Caco-2 (cell line): Measurements from ENCODE around the gene ALDH1A1. TPM values are rescaled to one million over a fixed set of nuclear protein-coding genes. Genes with fewer than 3 reads are reported as not detected.

Experiments used
- Bru-seq: library from RNA; stranded (reverse); fragments of 400-500 nt; gene quantifications from one replicate; lab custom pipeline; 2021; lab: Mats Ljungman, UMichigan
- BruChase-seq, 2 experiments: library from RNA; stranded (reverse); fragments of 400-500 nt; gene quantifications; one replicate each; lab custom pipeline; 2021; lab: Mats Ljungman, UMichigan
- BruUV-seq: library from RNA; stranded (reverse); fragments of 400-500 nt; replicated peaks from 2 replicates; lab custom pipeline; 2021; lab: Mats Ljungman, UMichigan
- CTCF ChIA-PET: fragments of 300-600 bp; sonication (Branson Sonifier 250); formaldehyde crosslinking; loops from one replicate; lab custom pipeline; 2022; ENCODE audit warnings: antibody characterized with exemption; lab: Charles Lee
- POLR2A ChIA-PET: fragments of 300-600 bp; sonication (Branson Sonifier 250); formaldehyde crosslinking; loops from one replicate; lab custom pipeline; 2022; ENCODE audit warnings: antibody characterized with exemption; lab: Charles Lee
- DNase-seq, 2 experiments: peaks; one replicate each; pipeline versions ENCODE4 v3.0.0 to v3.0.0-alpha.2; 2020 to 2022
- H3K27me3 ChIP-seq: replicated peaks from 2 replicates; pipeline ENCODE4 v1.6.0; 2011; ENCODE audit warnings: low read length; ENCODE audit not compliant: control insufficient read depth, insufficient read depth
- H3K36me3 ChIP-seq: 2 replicates; pipeline ENCODE4 v1.5.1; 2011; ENCODE audit warnings: low read length; ENCODE audit not compliant: control insufficient read depth, insufficient read depth
- H3K4me1 ChIP-seq: fragments of 250-450 bp; sonication (Bioruptor Pico); 2 replicates; pipeline ENCODE4 v1.5.1; 2020; ENCODE audit warnings: mild to moderate bottlenecking
- H3K4me3 ChIP-seq: 2 replicates; pipeline ENCODE4 v1.5.1; 2011; ENCODE audit warnings: low read depth, mild to moderate bottlenecking, control low read depth, low read length
- H3K9me3 ChIP-seq: fragments of 250-450 bp; sonication (Bioruptor Pico); 2 replicates; pipeline ENCODE4 v1.5.1; 2020; ENCODE audit warnings: mild to moderate bottlenecking, moderate library complexity
- H3K27ac Mint-ChIP-seq: one replicate; pipeline ENCODE4 v1.8.0; 2022; ENCODE audit warnings: mixed read lengths; ENCODE audit not compliant: unreplicated experiment
- H3K27me3 Mint-ChIP-seq: one replicate; pipeline ENCODE4 v1.8.0; 2022; ENCODE audit warnings: mixed read lengths; ENCODE audit not compliant: insufficient read depth, unreplicated experiment
- H3K36me3 Mint-ChIP-seq: one replicate; pipeline ENCODE4 v1.8.0; 2022; ENCODE audit warnings: mild to moderate bottlenecking, mixed read lengths; ENCODE audit not compliant: insufficient read depth, unreplicated experiment
- H3K4me1 Mint-ChIP-seq: one replicate; pipeline ENCODE4 v1.8.0; 2022; ENCODE audit warnings: low read depth, mixed read lengths; ENCODE audit not compliant: unreplicated experiment
- H3K4me3 Mint-ChIP-seq: one replicate; pipeline ENCODE4 v1.8.0; 2022; ENCODE audit warnings: mild to moderate bottlenecking, moderate library complexity, mixed read lengths; ENCODE audit not compliant: unreplicated experiment
- H3K9me3 Mint-ChIP-seq: one replicate; pipeline ENCODE4 v1.8.0; 2022; ENCODE audit warnings: mixed read lengths; ENCODE audit not compliant: unreplicated experiment
- CTCF ChIP-seq, 2 experiments: fragments of 200-600 bp in 1 of 2; IDR thresholded peaks; 1 replicate in 1 of 2; 2 replicates in 1 of 2; pipeline versions ENCODE4 v1.5.1 to v1.8.0; 2011 to 2022; ENCODE audit warnings: antibody characterized with exemption in 1 of 2, control low read depth in 1 of 2, inconsistent platforms in 1 of 2, low read depth in 1 of 2, low read length in 1 of 2, mild to moderate bottlenecking in 1 of 2, moderate library complexity in 1 of 2; ENCODE audit not compliant: insufficient read depth in 1 of 2, severe bottlenecking in 1 of 2, unreplicated experiment in 1 of 2
- intact Hi-C: fragments of 100-400 bp; cut with micrococcal nuclease; formaldehyde crosslinking; loops from one replicate; pipeline ENCODE4 v1.10.0; 2022; ENCODE audit not compliant: unreplicated experiment
- long read RNA-seq: library from polyadenylated mRNA; stranded (forward); transcript quantifications from one replicate; pipeline ENCODE4 v2.0.0, GENCODE V29; 2022
- total RNA-seq: library from RNA; stranded (reverse); gene quantifications from 2 replicates; pipeline ENCODE4 v1.2.3, GENCODE V29; 2022

The ALDH1A1 gene
- 104 and 119 TPM in 2 replicates for total RNA-seq
- percentile 69 among the genes with signal in this experiment for Bru-seq, nascent RNA
- BruChase-seq, experiment 1, labeled RNA remaining after a 2-hour chase, result percentile 65 among the genes with signal in this experiment
- percentile 75 among the genes with signal in this experiment for BruChase-seq, experiment 2, labeled RNA remaining after a 6-hour chase
- long read RNA-seq, transcript ALDH1A1-201 (13 exons, 2,107 nt), result major isoform, 202 of 222 reads
- long read RNA-seq, partial matches to known transcripts, result 9 of 222 reads
- long read RNA-seq, other reads (novel, unspliced or antisense), result 11 of 222 reads

DNA sequence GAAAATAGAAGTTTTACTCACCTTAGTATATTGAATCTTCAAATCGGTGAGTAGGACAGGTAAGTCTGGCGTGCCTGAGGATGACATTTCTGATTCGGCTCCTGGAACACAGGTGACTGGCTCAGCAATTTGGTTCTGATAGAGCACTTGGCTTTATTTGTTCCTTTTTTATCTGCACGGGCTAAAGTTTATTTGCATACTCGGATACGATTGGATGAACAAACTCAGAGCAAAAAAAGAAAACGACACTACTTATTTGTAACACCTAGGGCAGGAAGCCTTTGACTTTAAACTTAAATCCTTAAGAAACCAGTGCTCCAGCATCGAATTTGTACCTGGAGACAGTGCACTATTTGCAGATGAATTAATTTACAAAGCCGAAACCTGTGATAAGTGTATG lies at the start of gene ALDH1A1:
ALDH1A1 (minus strand) TSS at position 140 of the 400 bp plus-strand sequence; CDS start at position 87, 53 bp downstream.
- BruUV-seq, result no TSS peak

DNA sequence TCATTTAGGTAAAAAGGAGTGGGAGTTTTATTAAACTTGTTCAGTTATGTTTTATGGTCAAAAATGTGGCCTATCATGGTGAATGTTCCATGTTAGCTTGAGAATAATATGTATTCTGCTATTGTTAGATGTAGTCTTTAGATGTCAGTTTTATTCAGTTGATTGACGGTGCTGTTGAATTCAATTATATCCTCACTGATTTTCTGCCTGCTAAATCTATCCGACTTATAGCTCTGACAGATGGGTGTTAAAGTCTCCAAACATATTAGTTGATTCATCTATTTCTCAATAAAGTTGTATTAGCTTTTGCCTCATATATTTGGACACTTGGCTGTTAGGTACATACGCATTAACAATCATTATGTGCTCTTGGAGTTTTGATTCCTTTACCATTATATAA lies 49.0 kb upstream of the ALDH1A1 start:
- no peak for DNase-seq
- Histone ChIP-seq H3K36me3 (no peaks in the 10 kb centered on the region), H3K4me3 (no peak overlapping the region), H3K4me1 (peaks cover 2% of the 10 kb centered on the region; the same call in 1 of the 2 replicates), H3K27me3 (no peaks in the 10 kb centered on the region), H3K9me3 (no peaks in the 10 kb centered on the region)
- intact Hi-C loops, result no loop called here
- CTCF ChIA-PET, result no interaction called here
- no peaks in the 10 kb centered on the region for H3K4me1 Mint-ChIP-seq
- TF ChIP-seq CTCF (IDR thresholded peaks at IDR 0.05; ENCODE audit: insufficient read depth in 1 of 2, low read depth in 1 of 2, low read length in 1 of 2, severe bottlenecking in 1 of 2, unreplicated experiment in 1 of 2), result no peak
- H3K4me3 Mint-ChIP-seq, result no peak overlapping the region
- POLR2A ChIA-PET, result no interaction called here
- H3K27ac Mint-ChIP-seq, result no peak overlapping the region
- no peaks in the 10 kb centered on the region for H3K36me3 Mint-ChIP-seq
- no peaks in the 10 kb centered on the region for H3K9me3 Mint-ChIP-seq
- BruUV-seq, result no TSS peak
- H3K27me3 Mint-ChIP-seq, result no peaks in the 10 kb centered on the region

More for the DNA sequence above, at the start of gene ALDH1A1:
- H3K9me3 ChIP-seq, result no peaks in the 10 kb centered on the region
- no peaks in the 10 kb centered on the region for H3K27me3 ChIP-seq
- intact Hi-C loops, result loop anchor here (1.0 to 5.0 kb wide), 2 partner anchors 30 to 81 kb away; no protein-coding TSS in a partner anchor
- no peaks in the 10 kb centered on the region for H3K9me3 Mint-ChIP-seq
- no peaks in the 10 kb centered on the region for H3K36me3 Mint-ChIP-seq
- TF ChIP-seq CTCF (IDR thresholded peaks at IDR 0.05; ENCODE audit: insufficient read depth in 1 of 2, low read depth in 1 of 2, low read length in 1 of 2, severe bottlenecking in 1 of 2, unreplicated experiment in 1 of 2), result no peak
- ChIA-PET POLR2A (no interaction called here), CTCF (no interaction called here)
- H3K27me3 Mint-ChIP-seq, result no peaks in the 10 kb centered on the region
- H3K4me3 Mint-ChIP-seq, result peak within 1 kb of the TSS; percentile 77
- peaks cover 8% of the 10 kb centered on the region for H3K4me1 Mint-ChIP-seq
- peak within 1 kb of the TSS; percentile 36 for H3K4me3 ChIP-seq
- no peak within 1 kb of the TSS for H3K27ac Mint-ChIP-seq
- no peaks in the 10 kb centered on the region for H3K4me1 ChIP-seq
- peak; percentile 1 to 23 for DNase-seq
- no peaks in the 10 kb centered on the region for H3K36me3 ChIP-seq

DNA sequence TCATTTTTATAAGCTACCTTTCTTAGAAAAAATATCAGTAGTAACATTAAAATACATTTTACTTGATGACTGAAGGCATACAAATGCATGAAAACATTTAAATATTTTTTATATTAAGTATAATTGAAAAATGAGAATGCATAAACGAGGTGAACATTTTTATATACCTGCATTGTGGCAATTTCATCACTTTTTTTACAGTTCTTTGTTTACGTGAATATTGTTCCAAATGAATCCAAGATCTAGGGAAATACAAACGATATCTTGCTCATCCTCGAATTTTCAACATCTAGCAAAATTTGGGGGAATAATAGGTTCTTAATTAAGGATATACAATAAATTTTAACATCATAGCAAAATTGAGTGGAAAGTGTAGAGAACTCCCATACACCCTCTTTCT lies 45.5 kb upstream of the ALDH1A1 start:
- Histone ChIP-seq H3K27me3 (no peaks in the 10 kb centered on the region), H3K4me1 (peaks cover 6% of the 10 kb centered on the region; the same call in 1 of the 2 replicates), H3K9me3 (no peaks in the 10 kb centered on the region), H3K36me3 (no peaks in the 10 kb centered on the region), H3K4me3 (no peak overlapping the region)
- no peaks in the 10 kb centered on the region for H3K36me3 Mint-ChIP-seq
- H3K27ac Mint-ChIP-seq, result no peak overlapping the region
- no TSS peak for BruUV-seq
- ChIA-PET CTCF (no interaction called here), POLR2A (no interaction called here)
- no peaks in the 10 kb centered on the region for H3K9me3 Mint-ChIP-seq
- no peaks in the 10 kb centered on the region for H3K4me1 Mint-ChIP-seq
- no peak for TF ChIP-seq CTCF (IDR thresholded peaks at IDR 0.05; ENCODE audit: insufficient read depth in 1 of 2, low read depth in 1 of 2, low read length in 1 of 2, severe bottlenecking in 1 of 2, unreplicated experiment in 1 of 2)
- no peak for DNase-seq
- H3K4me3 Mint-ChIP-seq, result no peak overlapping the region
- H3K27me3 Mint-ChIP-seq, result no peaks in the 10 kb centered on the region
- intact Hi-C loops, result no loop called here
